22Rv1 (cell line): ENCODE data around the gene KREMEN1.

Experiments
- ZFX ChIP-seq: fragments of 450-650 bp; IDR thresholded peaks from 2 replicates; pipeline ENCODE4 v1.6.1; 2017; ENCODE audit warnings: antibody characterized with exemption, borderline replicate concordance
- TF ChIP-seq, protein P1 (sequence below): fragments of 450-650 bp; IDR thresholded peaks from 2 replicates; pipeline ENCODE4 v1.5.1; 2017; ENCODE audit warnings: mild to moderate bottlenecking

DNA sequence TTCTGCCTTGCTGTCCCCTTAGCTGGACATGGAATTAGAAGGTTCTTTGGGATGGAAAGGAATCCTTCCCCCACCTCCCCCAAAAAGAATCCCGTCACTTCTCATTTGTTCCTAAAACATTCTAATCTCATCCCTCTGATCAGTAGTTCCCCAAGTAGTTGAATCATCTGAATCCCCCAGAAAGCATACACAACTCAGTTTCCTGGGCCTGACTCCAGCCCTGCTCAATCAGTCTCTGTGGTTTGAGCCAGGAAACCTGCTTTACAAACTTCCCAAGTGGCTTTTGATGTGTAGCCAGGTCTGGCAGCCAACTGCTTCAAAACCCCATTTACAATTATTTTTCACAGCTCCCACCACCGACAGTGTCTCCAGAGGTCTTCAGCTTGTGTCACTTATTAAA, 31.4 kb upstream of the KREMEN1 start:
- TF ChIP-seq, protein P1, sequence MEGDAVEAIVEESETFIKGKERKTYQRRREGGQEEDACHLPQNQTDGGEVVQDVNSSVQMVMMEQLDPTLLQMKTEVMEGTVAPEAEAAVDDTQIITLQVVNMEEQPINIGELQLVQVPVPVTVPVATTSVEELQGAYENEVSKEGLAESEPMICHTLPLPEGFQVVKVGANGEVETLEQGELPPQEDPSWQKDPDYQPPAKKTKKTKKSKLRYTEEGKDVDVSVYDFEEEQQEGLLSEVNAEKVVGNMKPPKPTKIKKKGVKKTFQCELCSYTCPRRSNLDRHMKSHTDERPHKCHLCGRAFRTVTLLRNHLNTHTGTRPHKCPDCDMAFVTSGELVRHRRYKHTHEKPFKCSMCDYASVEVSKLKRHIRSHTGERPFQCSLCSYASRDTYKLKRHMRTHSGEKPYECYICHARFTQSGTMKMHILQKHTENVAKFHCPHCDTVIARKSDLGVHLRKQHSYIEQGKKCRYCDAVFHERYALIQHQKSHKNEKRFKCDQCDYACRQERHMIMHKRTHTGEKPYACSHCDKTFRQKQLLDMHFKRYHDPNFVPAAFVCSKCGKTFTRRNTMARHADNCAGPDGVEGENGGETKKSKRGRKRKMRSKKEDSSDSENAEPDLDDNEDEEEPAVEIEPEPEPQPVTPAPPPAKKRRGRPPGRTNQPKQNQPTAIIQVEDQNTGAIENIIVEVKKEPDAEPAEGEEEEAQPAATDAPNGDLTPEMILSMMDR, result no peak
- TF ChIP-seq ZFX, result no peak
